Measurements from ENCODE around the gene RYR1.
"Not testable (repeated sequence)": the region's sequence is repeated elsewhere in the genome, so short reads cannot be mapped to it uniquely, and the experiment has no call there.

RYR1 gene

GRCh38 chr19:38497907-38498306 lies 64.4 kb downstream of the RYR1 start:
- H3K9me3 Mint-ChIP-seq: no peaks in the 10 kb centered on the region
- ATAC-seq: no peak
- H3K4me1 Mint-ChIP-seq: no peaks in the 10 kb centered on the region
- no peaks in the 10 kb centered on the region for H3K36me3 Mint-ChIP-seq
- H3K4me3 Mint-ChIP-seq: no peak overlapping the region
- no peak overlapping the region for H3K27ac Mint-ChIP-seq
- peaks cover 40% of the 10 kb centered on the region for H3K27me3 Mint-ChIP-seq

DNA sequence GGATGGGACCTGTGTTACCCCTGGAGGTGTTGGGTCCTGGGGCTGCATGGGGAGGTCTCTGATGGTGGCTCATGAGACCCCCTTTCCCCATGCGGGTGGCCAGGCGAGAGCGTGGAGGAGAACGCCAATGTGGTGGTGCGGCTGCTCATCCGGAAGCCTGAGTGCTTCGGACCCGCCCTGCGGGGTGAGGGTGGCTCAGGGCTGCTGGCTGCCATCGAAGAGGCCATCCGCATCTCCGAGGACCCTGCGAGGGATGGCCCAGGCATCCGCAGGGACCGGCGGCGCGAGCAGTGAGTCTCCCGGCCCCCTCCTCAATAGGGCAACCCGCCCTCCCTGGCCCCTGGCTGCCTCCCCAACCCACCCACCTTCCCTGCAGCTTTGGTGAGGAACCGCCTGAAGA lies 66.0 kb downstream of the RYR1 start:
- Mint-ChIP-seq H3K27me3 (peaks cover 40% of the 10 kb centered on the region), H3K4me3 (no peak overlapping the region), H3K4me1 (no peaks in the 10 kb centered on the region), H3K36me3 (no peaks in the 10 kb centered on the region), H3K27ac (no peak overlapping the region), H3K9me3 (no peaks in the 10 kb centered on the region)
- peak; percentile 14 for ATAC-seq

DNA sequence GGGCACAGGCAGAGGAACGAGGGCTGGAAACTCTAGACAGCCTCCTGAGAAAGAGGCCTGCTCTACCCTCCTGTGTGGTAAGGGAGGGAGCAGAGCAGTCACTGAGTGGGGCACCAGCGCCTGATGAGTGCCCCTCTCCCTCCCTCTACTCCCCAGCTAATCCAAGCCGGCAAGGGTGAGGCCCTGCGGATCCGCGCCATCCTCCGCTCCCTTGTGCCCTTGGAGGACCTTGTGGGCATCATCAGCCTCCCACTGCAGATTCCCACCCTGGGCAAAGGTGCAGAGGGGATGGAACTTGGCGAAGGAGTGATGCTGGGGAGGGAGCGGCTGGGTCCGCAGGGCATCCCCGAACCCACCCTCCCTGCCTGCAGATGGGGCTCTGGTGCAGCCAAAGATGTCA lies 67.0 kb downstream of the RYR1 start:
- Mint-ChIP-seq H3K4me3 (no peak overlapping the region), H3K27me3 (peaks cover 40% of the 10 kb centered on the region), H3K27ac (no peak overlapping the region), H3K36me3 (no peaks in the 10 kb centered on the region), H3K4me1 (no peaks in the 10 kb centered on the region), H3K9me3 (no peaks in the 10 kb centered on the region)
- peak; percentile 12 for ATAC-seq

- H3K4me3 Mint-ChIP-seq: no peak overlapping the region
- no peak for ATAC-seq
- H3K4me1 Mint-ChIP-seq: peaks cover 9% of the 10 kb centered on the region
- H3K27me3 Mint-ChIP-seq: peaks cover 26% of the 10 kb centered on the region
- no peaks in the 10 kb centered on the region for H3K9me3 Mint-ChIP-seq
- no peak overlapping the region for H3K27ac Mint-ChIP-seq
- no peaks in the 10 kb centered on the region for H3K36me3 Mint-ChIP-seq
These were observed 69.1 kb downstream of the RYR1 start for GRCh38 chr19:38502410-38503076.

GRCh38 chr19:38503077-38503410 lies 69.6 kb downstream of the RYR1 start:
- H3K36me3 Mint-ChIP-seq: no peaks in the 10 kb centered on the region
- no peak overlapping the region for H3K4me3 Mint-ChIP-seq
- H3K4me1 Mint-ChIP-seq: peaks cover 9% of the 10 kb centered on the region
- H3K27me3 Mint-ChIP-seq: peaks cover 21% of the 10 kb centered on the region
- ATAC-seq: no peak
- H3K9me3 Mint-ChIP-seq: no peaks in the 10 kb centered on the region
- H3K27ac Mint-ChIP-seq: no peak overlapping the region

GRCh38 chr19:38505958-38506357 lies 72.5 kb downstream of the RYR1 start:
- Mint-ChIP-seq H3K36me3 (no peaks in the 10 kb centered on the region), H3K4me3 (no peak overlapping the region), H3K9me3 (no peaks in the 10 kb centered on the region), H3K27me3 (peaks cover 24% of the 10 kb centered on the region), H3K27ac (no peak overlapping the region), H3K4me1 (peaks cover 9% of the 10 kb centered on the region)
- ATAC-seq: no peak

- Mint-ChIP-seq H3K4me3 (no peak overlapping the region), H3K27me3 (peaks cover 28% of the 10 kb centered on the region), H3K4me1 (peaks cover 9% of the 10 kb centered on the region), H3K9me3 (no peaks in the 10 kb centered on the region), H3K36me3 (no peaks in the 10 kb centered on the region), H3K27ac (peak overlapping the region; percentile 11)
- no peak for ATAC-seq
These were observed 72.9 kb downstream of the RYR1 start for GRCh38 chr19:38506375-38506722.

GRCh38 chr19:38506723-38507550 lies 73.4 kb downstream of the RYR1 start:
- Mint-ChIP-seq H3K36me3 (no peaks in the 10 kb centered on the region), H3K4me3 (peak overlapping the region; percentile 3), H3K4me1 (peaks cover 9% of the 10 kb centered on the region), H3K27ac (peak overlapping the region; percentile 11), H3K27me3 (peaks cover 34% of the 10 kb centered on the region), H3K9me3 (no peaks in the 10 kb centered on the region)
- ATAC-seq: peak; percentile 88

- Mint-ChIP-seq H3K27ac (no peak overlapping the region), H3K36me3 (no peaks in the 10 kb centered on the region), H3K27me3 (peaks cover 35% of the 10 kb centered on the region), H3K9me3 (no peaks in the 10 kb centered on the region), H3K4me1 (peaks cover 9% of the 10 kb centered on the region), H3K4me3 (peak overlapping the region; percentile 3)
- no peak for ATAC-seq
These were observed 74.1 kb downstream of the RYR1 start for GRCh38 chr19:38507551-38508127.

DNA sequence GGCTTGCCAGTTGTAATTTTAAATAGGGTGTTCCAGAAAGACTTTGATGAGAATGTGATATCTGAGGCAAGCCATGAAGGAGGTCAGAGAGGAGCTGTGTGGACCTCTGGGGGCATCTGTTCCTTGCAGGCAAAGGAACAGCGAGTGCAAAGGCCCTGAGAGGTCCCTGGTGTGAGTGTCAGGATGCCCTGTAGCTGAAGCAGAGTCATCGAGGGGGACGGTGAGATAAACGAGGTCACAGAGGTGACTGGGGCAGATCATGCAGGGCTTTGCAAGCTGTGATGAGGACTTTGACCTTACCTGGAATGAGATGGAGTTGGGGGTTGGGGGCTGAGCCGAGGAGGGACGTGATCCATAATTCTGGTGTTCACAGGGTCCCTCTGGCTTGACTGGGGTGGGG lies 75.0 kb downstream of the RYR1 start:
- Mint-ChIP-seq H3K27ac (no peak overlapping the region), H3K4me1 (peaks cover 15% of the 10 kb centered on the region), H3K36me3 (no peaks in the 10 kb centered on the region), H3K4me3 (no peak overlapping the region), H3K9me3 (no peaks in the 10 kb centered on the region), H3K27me3 (peaks cover 35% of the 10 kb centered on the region)
- ATAC-seq: no peak

GRCh38 chr19:38509027-38509426 lies 75.5 kb downstream of the RYR1 start:
- H3K36me3 Mint-ChIP-seq: no peaks in the 10 kb centered on the region
- H3K4me3 Mint-ChIP-seq: no peak overlapping the region
- H3K9me3 Mint-ChIP-seq: no peaks in the 10 kb centered on the region
- no peak overlapping the region for H3K27ac Mint-ChIP-seq
- H3K4me1 Mint-ChIP-seq: peaks cover 19% of the 10 kb centered on the region
- peaks cover 35% of the 10 kb centered on the region for H3K27me3 Mint-ChIP-seq
- ATAC-seq: no peak

- no peaks in the 10 kb centered on the region for H3K9me3 Mint-ChIP-seq
- no peaks in the 10 kb centered on the region for H3K36me3 Mint-ChIP-seq
- peak overlapping the region; percentile 3 for H3K27ac Mint-ChIP-seq
- H3K4me3 Mint-ChIP-seq: no peak overlapping the region
- ATAC-seq: no peak
- H3K4me1 Mint-ChIP-seq: peaks cover 28% of the 10 kb centered on the region
- peaks cover 35% of the 10 kb centered on the region for H3K27me3 Mint-ChIP-seq
These were observed 77.7 kb downstream of the RYR1 start for GRCh38 chr19:38511074-38511708.

GRCh38 chr19:38512277-38512676 lies 78.8 kb downstream of the RYR1 start:
- H3K36me3 Mint-ChIP-seq: no peaks in the 10 kb centered on the region
- H3K4me1 Mint-ChIP-seq: peaks cover 19% of the 10 kb centered on the region
- no peak overlapping the region for H3K4me3 Mint-ChIP-seq
- no peak overlapping the region for H3K27ac Mint-ChIP-seq
- H3K9me3 Mint-ChIP-seq: no peaks in the 10 kb centered on the region
- no peak for ATAC-seq
- peaks cover 35% of the 10 kb centered on the region for H3K27me3 Mint-ChIP-seq

- H3K27ac Mint-ChIP-seq: peak overlapping the region; percentile 50
- ATAC-seq, H3K36me3 Mint-ChIP-seq, H3K4me3 Mint-ChIP-seq, H3K9me3 Mint-ChIP-seq: not testable (repeated sequence)
- peaks cover 35% of the 10 kb centered on the region for H3K27me3 Mint-ChIP-seq
- peaks cover 19% of the 10 kb centered on the region for H3K4me1 Mint-ChIP-seq
These were observed 79.7 kb downstream of the RYR1 start for GRCh38 chr19:38513156-38513555.

DNA sequence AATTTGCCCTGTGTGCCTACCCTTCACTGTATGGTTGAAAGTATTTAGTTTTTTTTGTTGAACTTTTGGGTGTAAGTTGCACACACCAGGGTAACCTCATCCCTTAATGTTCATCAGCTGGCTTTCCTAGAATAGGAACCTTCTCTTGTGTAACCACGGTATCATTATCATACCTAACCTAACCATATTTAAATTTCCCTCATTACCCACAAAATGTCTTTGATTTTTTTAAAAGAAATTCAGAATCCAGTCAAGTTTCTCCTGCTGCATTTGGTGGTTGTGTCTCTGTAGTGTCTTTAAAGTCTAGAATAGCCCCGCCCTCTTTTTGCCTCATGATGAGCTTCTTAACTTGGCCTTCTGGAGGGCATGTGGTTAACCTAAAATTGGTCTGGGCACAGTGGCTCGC lies 80.3 kb downstream of the RYR1 start:
- no peaks in the 10 kb centered on the region for H3K9me3 Mint-ChIP-seq
- H3K36me3 Mint-ChIP-seq: no peaks in the 10 kb centered on the region
- ATAC-seq: peak; percentile 31
- H3K4me1 Mint-ChIP-seq: peaks cover 19% of the 10 kb centered on the region
- no peak overlapping the region for H3K27ac Mint-ChIP-seq
- H3K27me3 Mint-ChIP-seq: peaks cover 33% of the 10 kb centered on the region
- H3K4me3 Mint-ChIP-seq: no peak overlapping the region
